ENCODE data around the gene CERKL. TPM values are rescaled to one million over a fixed set of nuclear protein-coding genes. Genes with fewer than 3 reads are reported as not detected.
"Not testable (repeated sequence)": the region's sequence is repeated elsewhere in the genome, so short reads cannot be mapped to it uniquely, and the experiment has no call there.

The CERKL gene, protein sequence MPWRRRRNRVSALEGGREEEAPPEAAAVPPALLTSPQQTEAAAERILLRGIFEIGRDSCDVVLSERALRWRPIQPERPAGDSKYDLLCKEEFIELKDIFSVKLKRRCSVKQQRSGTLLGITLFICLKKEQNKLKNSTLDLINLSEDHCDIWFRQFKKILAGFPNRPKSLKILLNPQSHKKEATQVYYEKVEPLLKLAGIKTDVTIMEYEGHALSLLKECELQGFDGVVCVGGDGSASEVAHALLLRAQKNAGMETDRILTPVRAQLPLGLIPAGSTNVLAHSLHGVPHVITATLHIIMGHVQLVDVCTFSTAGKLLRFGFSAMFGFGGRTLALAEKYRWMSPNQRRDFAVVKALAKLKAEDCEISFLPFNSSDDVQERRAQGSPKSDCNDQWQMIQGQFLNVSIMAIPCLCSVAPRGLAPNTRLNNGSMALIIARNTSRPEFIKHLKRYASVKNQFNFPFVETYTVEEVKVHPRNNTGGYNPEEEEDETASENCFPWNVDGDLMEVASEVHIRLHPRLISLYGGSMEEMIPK
- total RNA-seq, result 1.1 and 2.3 TPM in 2 replicates
- 1.9 and 2.0 TPM in 2 replicates for polyA plus RNA-seq

DNA sequence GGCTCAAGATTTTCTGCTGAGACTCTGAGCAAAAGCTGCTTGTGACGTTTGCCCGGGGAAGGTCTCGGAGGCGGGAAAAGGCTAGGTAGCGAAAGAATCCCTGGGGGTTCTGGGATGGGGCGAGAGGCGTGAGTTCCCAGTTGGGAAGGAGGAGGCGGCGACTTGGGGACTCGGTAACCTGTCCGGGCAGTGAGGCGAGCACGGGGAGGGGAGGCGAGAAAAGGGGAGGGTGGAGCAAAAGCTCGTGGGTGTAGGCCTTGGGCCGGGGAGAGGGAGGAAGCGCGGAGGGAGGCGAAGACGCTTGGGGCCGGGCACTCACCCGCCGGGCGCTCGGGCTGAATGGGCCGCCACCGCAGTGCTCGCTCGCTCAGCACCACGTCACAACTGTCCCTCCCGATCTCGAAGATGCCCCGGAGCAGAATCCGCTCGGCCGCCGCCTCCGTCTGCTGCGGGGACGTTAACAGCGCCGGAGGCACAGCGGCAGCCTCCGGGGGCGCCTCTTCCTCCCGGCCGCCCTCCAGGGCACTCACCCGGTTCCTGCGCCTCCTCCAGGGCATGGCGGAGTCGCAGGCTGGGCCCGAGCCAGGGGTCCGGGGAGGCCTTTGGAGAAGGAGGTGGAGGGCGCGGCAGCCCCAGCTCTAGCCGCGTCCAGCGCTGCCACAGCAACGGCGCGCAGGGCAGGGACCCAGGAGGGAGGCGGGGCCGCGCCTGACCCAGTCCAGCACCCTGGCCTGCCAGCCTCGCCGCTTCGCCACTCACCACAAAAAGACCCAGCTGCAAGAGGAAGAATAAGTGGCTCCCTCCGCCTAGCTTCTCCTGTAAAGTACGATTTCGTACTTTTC is at the start of gene CERKL:
Gene CERKL (minus strand): TSS at position 656 of the 842 bp plus-strand sequence. CDS start 99 bp downstream, at position 557.
- Histone ChIP-seq H3K27me3 (peaks cover 38% of the 10 kb centered on the region), H3K36me3 (replicated peaks; ENCODE audit: insufficient read depth, low read depth) (no peaks in the 10 kb centered on the region), H3K4me1 (ENCODE audit: insufficient read depth) (no peaks in the 10 kb centered on the region), H3K27ac (peak within 1 kb of the TSS; percentile 0), H4K20me1 (ENCODE audit: insufficient read depth, poor library complexity, severe bottlenecking) (no peaks in the 10 kb centered on the region), H2AFZ (peak within 1 kb of the TSS; percentile 94), H3K79me2 (no peaks in the 10 kb centered on the region), H3K9me2 (replicated peaks; ENCODE audit: insufficient read depth) (no peaks in the 10 kb centered on the region), H3K4me3 (peak within 1 kb of the TSS; percentile 88), H3K4me2 (peak within 1 kb of the TSS; percentile 99), H3K9me3 (ENCODE audit: low read depth) (no peaks in the 10 kb centered on the region)
- 1% methylated on average over 48 of the region's 70 CpGs for WGBS (ENCODE audit: low lambda C conversion rate, missing lambda C conversion rate)
- peak; percentile 48 for TF ChIP-seq EZH2 (IDR thresholded peaks at IDR 0.05; ENCODE audit: borderline replicate concordance)
- TF ChIP-seq, protein P1, sequence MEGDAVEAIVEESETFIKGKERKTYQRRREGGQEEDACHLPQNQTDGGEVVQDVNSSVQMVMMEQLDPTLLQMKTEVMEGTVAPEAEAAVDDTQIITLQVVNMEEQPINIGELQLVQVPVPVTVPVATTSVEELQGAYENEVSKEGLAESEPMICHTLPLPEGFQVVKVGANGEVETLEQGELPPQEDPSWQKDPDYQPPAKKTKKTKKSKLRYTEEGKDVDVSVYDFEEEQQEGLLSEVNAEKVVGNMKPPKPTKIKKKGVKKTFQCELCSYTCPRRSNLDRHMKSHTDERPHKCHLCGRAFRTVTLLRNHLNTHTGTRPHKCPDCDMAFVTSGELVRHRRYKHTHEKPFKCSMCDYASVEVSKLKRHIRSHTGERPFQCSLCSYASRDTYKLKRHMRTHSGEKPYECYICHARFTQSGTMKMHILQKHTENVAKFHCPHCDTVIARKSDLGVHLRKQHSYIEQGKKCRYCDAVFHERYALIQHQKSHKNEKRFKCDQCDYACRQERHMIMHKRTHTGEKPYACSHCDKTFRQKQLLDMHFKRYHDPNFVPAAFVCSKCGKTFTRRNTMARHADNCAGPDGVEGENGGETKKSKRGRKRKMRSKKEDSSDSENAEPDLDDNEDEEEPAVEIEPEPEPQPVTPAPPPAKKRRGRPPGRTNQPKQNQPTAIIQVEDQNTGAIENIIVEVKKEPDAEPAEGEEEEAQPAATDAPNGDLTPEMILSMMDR (IDR thresholded peaks at IDR 0.05; ENCODE audit: poor library complexity), result no peak
- peak; percentile 66 for DNase-seq (ENCODE audit: low spot score)

DNA sequence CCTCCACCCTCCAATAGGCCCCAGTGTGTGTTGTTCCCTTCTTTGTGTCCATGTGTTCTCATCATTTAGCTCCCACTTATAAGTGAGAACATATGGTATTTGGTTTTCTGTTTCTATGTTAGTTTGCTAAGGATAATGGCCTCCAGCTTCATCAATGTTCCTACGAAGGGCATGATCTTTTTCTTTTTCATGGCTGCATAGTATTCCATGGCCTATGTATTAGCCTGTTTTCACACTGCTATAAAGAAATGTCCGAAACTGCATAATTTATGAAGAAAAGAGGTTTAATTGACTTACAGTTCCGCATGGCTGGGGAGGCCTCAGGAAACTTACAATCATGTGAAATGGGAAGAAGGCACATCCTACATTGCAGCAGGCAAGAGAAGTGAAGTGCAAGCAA is 45.6 kb upstream of the CERKL start:
- not testable (repeated sequence) for H3K36me3 ChIP-seq (replicated peaks; ENCODE audit: insufficient read depth, low read depth); H3K27ac ChIP-seq; H3K27me3 ChIP-seq; DNase-seq (ENCODE audit: low spot score); H3K9me3 ChIP-seq (ENCODE audit: low read depth); H3K9me2 ChIP-seq (replicated peaks; ENCODE audit: insufficient read depth); H3K4me3 ChIP-seq; H4K20me1 ChIP-seq (ENCODE audit: insufficient read depth, poor library complexity, severe bottlenecking); H2AFZ ChIP-seq; H3K4me1 ChIP-seq (ENCODE audit: insufficient read depth); H3K4me2 ChIP-seq; H3K79me2 ChIP-seq
- WGBS (ENCODE audit: low lambda C conversion rate, missing lambda C conversion rate), result 92% methylated on average over 3 of the region's 3 CpGs

DNA sequence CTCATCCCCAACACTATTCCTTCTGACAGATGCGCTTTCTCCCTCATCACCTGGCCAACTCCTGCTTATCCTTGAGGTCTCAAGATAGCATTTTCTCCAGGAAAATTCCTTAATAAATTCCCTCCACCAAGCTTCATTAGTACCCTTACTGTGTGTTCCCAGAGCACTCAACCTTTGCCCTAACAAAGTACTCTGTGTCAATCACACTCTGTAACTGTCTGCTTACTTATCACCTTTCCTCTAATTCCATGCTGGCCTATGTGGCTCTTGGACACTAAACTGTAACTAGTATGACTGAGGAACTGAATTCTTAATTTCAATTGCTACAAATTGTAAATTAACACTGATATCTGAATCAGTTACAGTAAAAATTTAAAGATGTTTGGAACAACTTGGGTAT is 41.3 kb upstream of the CERKL start:
- H3K27ac ChIP-seq, result no peak overlapping the region
- no peaks in the 10 kb centered on the region for H4K20me1 ChIP-seq (ENCODE audit: insufficient read depth, poor library complexity, severe bottlenecking)
- H3K9me2 ChIP-seq (replicated peaks; ENCODE audit: insufficient read depth), result no peaks in the 10 kb centered on the region
- WGBS (ENCODE audit: low lambda C conversion rate, missing lambda C conversion rate), result 95% methylated on average over 1 of the region's 1 CpG
- peak overlapping the region; percentile 46 for H3K4me2 ChIP-seq
- H3K9me3 ChIP-seq (ENCODE audit: low read depth), result no peaks in the 10 kb centered on the region
- DNase-seq (ENCODE audit: low spot score), result no peak
- no peaks in the 10 kb centered on the region for H3K36me3 ChIP-seq (replicated peaks; ENCODE audit: insufficient read depth, low read depth)
- TF ChIP-seq, protein P1 (IDR thresholded peaks at IDR 0.05; ENCODE audit: poor library complexity), result no peak
- TF ChIP-seq EZH2phosphoT487 (IDR thresholded peaks at IDR 0.05; ENCODE audit: low read depth, severe bottlenecking, unreplicated experiment), result no peak
- no peak for TF ChIP-seq EZH2 (IDR thresholded peaks at IDR 0.05; ENCODE audit: borderline replicate concordance)
- no peak overlapping the region for H3K4me3 ChIP-seq
- no peaks in the 10 kb centered on the region for H3K27me3 ChIP-seq
- H3K79me2 ChIP-seq, result no peaks in the 10 kb centered on the region
- no peaks in the 10 kb centered on the region for H3K4me1 ChIP-seq (ENCODE audit: insufficient read depth)
- H2AFZ ChIP-seq, result no peak overlapping the region

DNA sequence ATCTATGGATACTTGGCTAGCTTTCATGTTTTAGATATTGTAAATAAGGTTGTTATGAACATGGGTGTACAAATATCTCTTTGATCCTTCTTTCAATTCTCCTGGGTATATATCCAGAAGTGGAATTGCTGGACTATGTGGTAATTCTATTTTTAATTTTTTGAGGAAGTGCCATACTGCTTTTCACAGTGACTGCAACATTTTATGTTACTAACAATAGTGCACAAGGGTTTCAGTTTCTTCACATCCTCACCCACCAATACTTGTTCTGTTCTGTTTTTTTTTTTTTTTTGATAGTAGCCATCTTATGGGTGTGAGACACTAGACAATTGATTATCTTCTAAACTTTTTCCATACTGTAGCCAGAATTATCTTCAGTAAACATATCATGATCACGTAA is 40.7 kb upstream of the CERKL start:
- no peak for DNase-seq (ENCODE audit: low spot score)
- H3K27me3 ChIP-seq, result no peaks in the 10 kb centered on the region
- no peaks in the 10 kb centered on the region for H3K79me2 ChIP-seq
- H3K9me3 ChIP-seq (ENCODE audit: low read depth), result no peaks in the 10 kb centered on the region
- TF ChIP-seq EZH2phosphoT487 (IDR thresholded peaks at IDR 0.05; ENCODE audit: low read depth, severe bottlenecking, unreplicated experiment) (no peak), EZH2 (IDR thresholded peaks at IDR 0.05; ENCODE audit: borderline replicate concordance) (no peak)
- TF ChIP-seq, protein P1 (IDR thresholded peaks at IDR 0.05; ENCODE audit: poor library complexity), result no peak
- H3K4me1 ChIP-seq (ENCODE audit: insufficient read depth), result no peaks in the 10 kb centered on the region
- 72% methylated on average over 1 of the region's 1 CpG for WGBS (ENCODE audit: low lambda C conversion rate, missing lambda C conversion rate)
- no peak overlapping the region for H3K27ac ChIP-seq
- no peak overlapping the region for H3K4me3 ChIP-seq
- H3K9me2 ChIP-seq (replicated peaks; ENCODE audit: insufficient read depth), result no peaks in the 10 kb centered on the region
- no peak overlapping the region for H3K4me2 ChIP-seq
- H4K20me1 ChIP-seq (ENCODE audit: insufficient read depth, poor library complexity, severe bottlenecking), result no peaks in the 10 kb centered on the region
- H3K36me3 ChIP-seq (replicated peaks; ENCODE audit: insufficient read depth, low read depth), result no peaks in the 10 kb centered on the region
- H2AFZ ChIP-seq, result no peak overlapping the region
